ENCODE results near the gene MAPK8IP2.

DNA sequence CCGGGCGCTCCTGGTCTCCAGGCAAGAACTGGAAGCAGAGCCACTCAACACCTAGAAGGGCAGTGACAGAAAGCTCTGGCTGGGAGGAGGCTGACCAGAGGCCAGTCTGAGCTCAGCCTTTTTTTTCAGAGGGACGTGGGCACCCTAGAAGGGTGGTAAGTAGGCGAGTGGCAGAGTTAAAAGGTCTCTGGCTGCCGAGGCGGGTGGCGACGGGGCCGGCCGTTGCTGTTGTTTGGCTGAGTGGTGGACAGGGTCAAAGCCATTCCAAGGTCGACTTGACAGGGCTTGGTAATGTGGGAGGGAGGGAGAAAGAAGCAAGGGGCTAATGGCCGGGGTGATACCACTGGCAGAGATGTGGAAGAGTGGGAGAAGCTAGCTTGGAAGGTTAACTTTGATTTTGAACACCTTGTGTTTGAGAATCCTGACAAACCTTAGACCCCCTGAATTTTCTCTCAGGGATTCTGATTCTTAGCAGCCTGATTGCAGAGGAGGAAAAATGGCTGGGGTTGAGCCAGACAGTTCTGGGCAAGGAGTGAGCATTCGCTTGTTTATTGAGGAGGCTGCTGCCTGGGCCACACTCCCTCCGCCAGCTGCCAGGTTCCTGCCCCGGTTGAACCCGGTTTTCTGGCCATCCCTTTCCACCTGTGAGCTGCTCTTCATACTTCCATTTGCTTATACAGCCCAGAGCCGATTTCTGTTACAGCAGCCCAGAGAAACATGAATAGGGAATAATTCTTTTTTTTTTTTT is 37.0 kb upstream of the MAPK8IP2 start:
- TF ChIP-seq, protein P1, sequence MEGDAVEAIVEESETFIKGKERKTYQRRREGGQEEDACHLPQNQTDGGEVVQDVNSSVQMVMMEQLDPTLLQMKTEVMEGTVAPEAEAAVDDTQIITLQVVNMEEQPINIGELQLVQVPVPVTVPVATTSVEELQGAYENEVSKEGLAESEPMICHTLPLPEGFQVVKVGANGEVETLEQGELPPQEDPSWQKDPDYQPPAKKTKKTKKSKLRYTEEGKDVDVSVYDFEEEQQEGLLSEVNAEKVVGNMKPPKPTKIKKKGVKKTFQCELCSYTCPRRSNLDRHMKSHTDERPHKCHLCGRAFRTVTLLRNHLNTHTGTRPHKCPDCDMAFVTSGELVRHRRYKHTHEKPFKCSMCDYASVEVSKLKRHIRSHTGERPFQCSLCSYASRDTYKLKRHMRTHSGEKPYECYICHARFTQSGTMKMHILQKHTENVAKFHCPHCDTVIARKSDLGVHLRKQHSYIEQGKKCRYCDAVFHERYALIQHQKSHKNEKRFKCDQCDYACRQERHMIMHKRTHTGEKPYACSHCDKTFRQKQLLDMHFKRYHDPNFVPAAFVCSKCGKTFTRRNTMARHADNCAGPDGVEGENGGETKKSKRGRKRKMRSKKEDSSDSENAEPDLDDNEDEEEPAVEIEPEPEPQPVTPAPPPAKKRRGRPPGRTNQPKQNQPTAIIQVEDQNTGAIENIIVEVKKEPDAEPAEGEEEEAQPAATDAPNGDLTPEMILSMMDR (IDR thresholded peaks at IDR 0.05), result no peak
- TF ChIP-seq POLR2A (IDR thresholded peaks at IDR 0.05), result no peak
